Prostate gland (tissue), 2 donors: Measurements from ENCODE around the gene ITGAL. TPM values are rescaled to one million over a fixed set of nuclear protein-coding genes. Genes with fewer than 3 reads are reported as not detected.

Experiments
- DNase-seq: peaks from one replicate; pipeline ENCODE4 v3.0.0-alpha.2; 2019; ENCODE audit warnings: low spot score
- H3K27ac ChIP-seq, 2 donors: fragments of 200-600 bp; sonication (generic); 2 replicates each; pipeline ENCODE4 v1.5.1; 2017 to 2019
- H3K27me3 ChIP-seq: fragments of 200-600 bp; sonication (generic); replicated peaks from 2 replicates; pipeline ENCODE4 v1.5.1; 2019; ENCODE audit not compliant: insufficient read depth
- H3K36me3 ChIP-seq, 2 donors: fragments of 200-600 bp; sonication (generic); 1 replicate in 1 of 2; 2 replicates in 1 of 2; pipeline versions ENCODE4 v1.5.1 to v1.8.1; 2017 to 2019
- H3K4me1 ChIP-seq: fragments of 200-600 bp; sonication (generic); replicated peaks from 2 replicates; pipeline ENCODE4 v1.5.1; 2019
- H3K4me3 ChIP-seq, 2 donors: fragments of 200-600 bp; sonication (generic); 2 replicates each; pipeline ENCODE4 v1.5.1; 2017 to 2019
- H3K9me3 ChIP-seq: fragments of 200-600 bp; sonication (generic); 2 replicates; pipeline ENCODE4 v1.5.1; 2017
- POLR2A ChIP-seq: fragments of 450-650 bp; IDR thresholded peaks from one replicate; pipeline ENCODE4 v1.6.1; 2016; ENCODE audit warnings: antibody characterized with exemption, mild to moderate bottlenecking
- POLR2AphosphoS5 ChIP-seq: sonication (generic); formaldehyde crosslinking; IDR thresholded peaks from one replicate; pipeline ENCODE4 v1.6.1; 2017; ENCODE audit warnings: antibody characterized with exemption
- WGBS: methylation state at CpG from one replicate; pipeline ENCODE4 v1.1.5; 2018; 5-methylcytosine and 5-hydroxymethylcytosine counted together
- intact Hi-C: fragments of 100-400 bp; cut with DNase I; formaldehyde crosslinking; loops from one replicate; pipeline ENCODE4 v1.14.2; 2022
- total RNA-seq, 2 donors: library from RNA; depleted of rRNA; stranded (reverse); fragments of >200 nt; gene quantifications; one replicate each; pipeline ENCODE4 v1.1.0, GENCODE V29; 2016
- TF ChIP-seq, protein P1 (sequence below), 4 experiments: fragments of 200-600 bp in 2 of 4; fragments of 450-650 bp in 2 of 4; sonication (generic) in 2 of 4; IDR thresholded peaks; 1 replicate in 3 of 4; 2 replicates in 1 of 4; pipeline ENCODE4 v1.5.1; 2016 to 2019; ENCODE audit warnings: antibody characterized with exemption in 4 of 4, mild to moderate bottlenecking in 2 of 4, moderate library complexity in 2 of 4

The ITGAL gene
- total RNA-seq, 2 donors from 2014 or later = 2.5 to 12.7 TPM

DNA sequence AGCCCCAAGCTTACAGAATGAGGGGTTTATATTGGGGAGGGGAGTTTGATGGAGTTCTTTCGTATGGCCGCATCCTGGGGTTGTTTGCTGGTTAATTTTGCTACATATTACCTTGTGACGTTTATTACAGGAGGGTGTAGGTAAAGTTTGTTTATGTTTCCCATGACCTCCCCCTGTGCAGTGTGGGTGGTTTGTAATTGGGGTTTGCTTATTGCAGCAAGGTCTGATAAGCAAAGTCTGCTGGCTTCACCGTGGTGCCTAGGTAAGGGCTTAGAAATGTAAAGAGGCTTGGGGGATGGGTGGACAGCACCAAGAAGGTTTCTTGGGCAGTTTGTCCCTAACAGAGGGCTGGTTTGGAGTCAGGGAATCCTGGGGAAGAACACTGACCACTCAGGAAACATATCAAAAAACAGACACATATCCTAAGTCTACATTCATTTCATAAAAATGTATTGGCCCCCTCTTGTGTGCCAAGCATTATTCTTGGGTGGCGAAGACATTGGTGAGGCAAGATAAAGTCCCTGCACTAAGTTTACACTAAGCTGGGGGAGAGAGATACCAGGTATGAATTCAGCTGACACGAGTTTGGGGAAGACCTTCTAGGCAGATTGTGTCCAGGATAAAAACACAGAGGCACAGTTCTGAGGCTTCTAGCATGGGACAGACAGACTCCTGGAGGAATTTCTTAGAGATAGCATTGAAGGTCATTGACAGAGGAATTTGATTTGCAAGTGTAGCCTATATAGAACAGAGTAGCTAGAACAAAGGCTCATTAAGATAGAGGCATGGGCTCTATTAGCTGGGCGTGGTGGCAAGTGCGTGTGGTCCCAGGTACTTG lies 76.1 kb downstream of the ITGAL start:
- Histone ChIP-seq H3K4me1 (no peaks in the 10 kb centered on the region), H3K27ac (no peak overlapping the region), H3K9me3 (no peaks in the 10 kb centered on the region), H3K27me3 (no peaks in the 10 kb centered on the region), H3K4me3 (no peak overlapping the region), H3K36me3 (no peaks in the 10 kb centered on the region)
- intact Hi-C loops = no loop called here
- no peak for TF ChIP-seq POLR2A
- TF ChIP-seq, protein P1, sequence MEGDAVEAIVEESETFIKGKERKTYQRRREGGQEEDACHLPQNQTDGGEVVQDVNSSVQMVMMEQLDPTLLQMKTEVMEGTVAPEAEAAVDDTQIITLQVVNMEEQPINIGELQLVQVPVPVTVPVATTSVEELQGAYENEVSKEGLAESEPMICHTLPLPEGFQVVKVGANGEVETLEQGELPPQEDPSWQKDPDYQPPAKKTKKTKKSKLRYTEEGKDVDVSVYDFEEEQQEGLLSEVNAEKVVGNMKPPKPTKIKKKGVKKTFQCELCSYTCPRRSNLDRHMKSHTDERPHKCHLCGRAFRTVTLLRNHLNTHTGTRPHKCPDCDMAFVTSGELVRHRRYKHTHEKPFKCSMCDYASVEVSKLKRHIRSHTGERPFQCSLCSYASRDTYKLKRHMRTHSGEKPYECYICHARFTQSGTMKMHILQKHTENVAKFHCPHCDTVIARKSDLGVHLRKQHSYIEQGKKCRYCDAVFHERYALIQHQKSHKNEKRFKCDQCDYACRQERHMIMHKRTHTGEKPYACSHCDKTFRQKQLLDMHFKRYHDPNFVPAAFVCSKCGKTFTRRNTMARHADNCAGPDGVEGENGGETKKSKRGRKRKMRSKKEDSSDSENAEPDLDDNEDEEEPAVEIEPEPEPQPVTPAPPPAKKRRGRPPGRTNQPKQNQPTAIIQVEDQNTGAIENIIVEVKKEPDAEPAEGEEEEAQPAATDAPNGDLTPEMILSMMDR (IDR thresholded peaks at IDR 0.05) = no peak
- TF ChIP-seq POLR2AphosphoS5 = no peak
- no peak for DNase-seq
- 70% methylated on average over 8 of the region's 8 CpGs for WGBS

DNA sequence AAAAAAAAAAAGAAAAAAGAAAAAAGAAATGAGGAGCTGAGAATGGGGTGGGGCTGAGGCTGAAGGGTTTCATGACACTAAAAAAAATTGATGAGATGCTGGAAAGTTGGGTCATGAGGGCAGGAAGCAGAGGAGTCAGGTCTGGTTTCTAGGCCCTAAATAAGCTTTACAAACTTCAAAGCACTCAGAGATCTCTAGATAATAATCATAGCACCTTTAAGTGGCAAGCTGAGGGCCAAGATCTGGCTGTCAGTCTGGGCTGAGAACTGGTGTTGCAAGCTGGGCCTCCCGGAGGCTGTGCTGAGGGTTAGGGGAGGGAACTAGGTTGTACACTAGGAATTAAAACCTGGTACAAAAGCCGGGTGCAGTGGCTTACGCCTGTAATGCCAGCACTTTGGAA lies 79.2 kb downstream of the ITGAL start:
- no peak overlapping the region for H3K4me3 ChIP-seq
- no peaks in the 10 kb centered on the region for H3K4me1 ChIP-seq
- H3K27ac ChIP-seq = no peak overlapping the region
- TF ChIP-seq, protein P1 (IDR thresholded peaks at IDR 0.05) = no peak
- TF ChIP-seq POLR2A (no peak), POLR2AphosphoS5 (no peak)
- no peak for DNase-seq
- WGBS = 40% methylated on average over 3 of the region's 3 CpGs
- H3K27me3 ChIP-seq = no peaks in the 10 kb centered on the region
- intact Hi-C loops = no loop called here
- H3K36me3 ChIP-seq = peaks cover 0 to 9% of the 10 kb centered on the region in 2 donors
- no peaks in the 10 kb centered on the region for H3K9me3 ChIP-seq

DNA sequence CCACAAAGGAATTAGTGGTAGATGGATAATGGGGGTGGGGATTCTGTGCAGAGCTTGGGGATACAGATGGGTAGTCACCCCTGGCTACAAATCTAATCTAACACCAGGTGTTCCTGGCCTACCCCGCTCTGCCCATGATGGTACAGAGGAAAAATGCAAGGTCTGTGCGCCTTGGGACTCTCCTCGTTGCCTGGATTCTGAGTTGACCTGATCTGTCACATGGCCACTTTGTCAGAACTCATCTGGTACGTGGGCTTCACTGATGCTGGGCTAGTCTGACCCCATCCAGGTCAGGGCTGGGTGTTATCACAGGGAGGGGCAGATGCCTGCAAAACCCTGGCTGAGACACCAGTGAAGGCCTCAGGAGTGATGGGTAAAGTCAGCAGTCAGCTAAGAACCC lies 80.4 kb downstream of the ITGAL start:
- Histone ChIP-seq H3K36me3 (peaks cover 0 to 9% of the 10 kb centered on the region in 2 donors), H3K4me1 (no peaks in the 10 kb centered on the region), H3K4me3 (no peak overlapping the region), H3K27ac (no peak overlapping the region), H3K9me3 (no peaks in the 10 kb centered on the region), H3K27me3 (no peaks in the 10 kb centered on the region)
- no peak for DNase-seq
- intact Hi-C loops = no loop called here
- 87% methylated on average over 4 of the region's 4 CpGs for WGBS
- TF ChIP-seq POLR2AphosphoS5 (no peak), POLR2A (no peak)
- TF ChIP-seq, protein P1 (IDR thresholded peaks at IDR 0.05) = no peak

DNA sequence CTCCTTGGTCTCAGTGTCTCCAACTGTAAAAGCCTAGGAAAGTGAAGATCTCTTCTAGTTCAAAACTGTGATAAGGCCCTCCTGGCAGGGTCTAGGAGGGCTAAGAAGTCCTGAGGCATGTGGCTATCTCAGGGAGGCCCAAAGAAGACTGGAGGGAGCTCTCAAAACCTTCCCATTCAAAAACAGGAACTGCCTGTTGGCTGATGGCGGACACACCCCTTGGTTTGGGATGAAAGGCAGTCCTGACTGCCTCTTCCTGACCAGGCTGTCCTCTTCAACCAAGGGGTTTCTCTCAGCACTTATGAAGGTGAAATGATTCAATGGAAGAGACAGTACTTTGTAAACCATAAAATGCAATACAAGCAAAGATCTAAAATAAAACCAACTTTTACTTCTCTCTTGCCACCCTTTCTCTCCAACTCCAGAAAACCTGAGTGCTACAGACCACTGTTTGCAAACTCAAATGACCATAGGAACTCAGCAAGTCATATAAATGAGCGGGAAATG lies 80.9 kb downstream of the ITGAL start:
- Histone ChIP-seq H3K9me3 (no peaks in the 10 kb centered on the region), H3K4me3 (no peak overlapping the region), H3K4me1 (no peaks in the 10 kb centered on the region), H3K27me3 (no peaks in the 10 kb centered on the region), H3K27ac (no peak overlapping the region), H3K36me3 (peaks cover 0 to 9% of the 10 kb centered on the region in 2 donors)
- DNase-seq = no peak
- 88% methylated on average over 2 of the region's 2 CpGs for WGBS
- intact Hi-C loops = no loop called here
- no peak for TF ChIP-seq POLR2A
- TF ChIP-seq, protein P1 (IDR thresholded peaks at IDR 0.05) = no peak
- no peak for TF ChIP-seq POLR2AphosphoS5
